ENCODE measurements around the gene MIB2.

Gene MIB2

GRCh38 chr1:1596493-1597274, 18.6 kb upstream of the MIB2 start:
- Histone ChIP-seq H3K4me1 (peaks cover 23 to 50% (median 41%) of the 10 kb centered on the region in 10 experiments), H3K27me3 (peaks cover 34 to 58% (median 49%) of the 10 kb centered on the region in 11 experiments), H3K36me3 (no peaks in the 10 kb centered on the region), H4K20me1 (peaks cover 0 to 24% (median 6%) of the 10 kb centered on the region in 11 experiments; a peak in 12 of 22 replicates), H3K4me3 (no peak overlapping the region), H3K9ac (no peak overlapping the region), H3K4me2 (peak overlapping the region in 10 of 11 experiments; percentile 37 to 94 (median 90); a peak in 16 of 22 replicates), H3K9me3 (replicated peaks in 1 of 11) (no peaks in the 10 kb centered on the region), H3K27ac (no peak overlapping the region)
- no peak for TF ChIP-seq Cebpa-rat (IDR thresholded peaks at IDR 0.05)

GRCh38 chr1:1597275-1597930, 17.9 kb upstream of the MIB2 start:
- H4K20me1 ChIP-seq, result peaks cover 0 to 30% (median 8%) of the 10 kb centered on the region in 11 experiments; a peak in 12 of 22 replicates
- no peaks in the 10 kb centered on the region for H3K9me3 ChIP-seq (replicated peaks in 1 of 11)
- peaks cover 39 to 64% (median 53%) of the 10 kb centered on the region in 11 experiments for H3K27me3 ChIP-seq
- H3K4me1 ChIP-seq, result peaks cover 27 to 53% (median 47%) of the 10 kb centered on the region in 10 experiments
- H3K27ac ChIP-seq, result no peak overlapping the region
- TF ChIP-seq Cebpa-rat (IDR thresholded peaks at IDR 0.05), result no peak
- no peaks in the 10 kb centered on the region for H3K36me3 ChIP-seq
- peak overlapping the region in 1 of 10 experiments; percentile 29; a peak in 1 of 20 replicates for H3K4me3 ChIP-seq
- H3K4me2 ChIP-seq, result peak overlapping the region; percentile 81 to 94 (median 90)
- H3K9ac ChIP-seq, result peak overlapping the region in 5 of 11 experiments; percentile 4 to 22 (median 16); a peak in 4 of 22 replicates

DNA sequence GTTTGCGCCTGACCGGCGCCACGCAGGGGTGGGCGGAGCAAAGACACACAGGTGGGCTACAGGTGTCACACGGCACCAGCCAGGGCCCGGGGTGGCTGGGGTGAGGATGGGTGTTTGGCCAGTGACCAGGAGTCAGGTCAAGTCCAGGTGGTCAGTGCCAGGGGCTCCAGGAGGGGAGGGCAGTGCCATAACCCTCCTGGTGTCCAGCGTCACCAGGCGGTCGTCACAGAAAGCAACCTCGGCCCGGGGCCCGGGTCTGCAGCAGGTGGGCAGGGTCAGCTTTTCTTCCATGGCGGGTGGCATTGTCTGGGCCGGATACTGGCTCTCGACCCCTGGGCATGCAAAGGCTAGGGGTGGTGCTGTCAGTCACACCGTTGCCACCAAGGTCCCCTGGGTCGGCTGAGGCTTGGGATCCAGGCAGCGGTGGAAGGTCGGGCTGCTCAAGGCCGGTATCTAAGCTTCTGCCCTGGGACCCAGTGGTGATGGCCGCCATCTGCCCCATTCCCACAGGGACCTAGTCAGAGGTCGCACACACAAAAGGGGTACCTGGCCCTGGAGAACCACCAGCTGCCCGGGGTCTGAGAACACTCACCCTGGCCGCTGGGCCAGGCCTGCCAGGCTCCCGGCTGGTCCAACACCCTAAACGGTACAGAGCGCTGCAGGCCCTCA, 17.1 kb upstream of the MIB2 start:
- Histone ChIP-seq H3K4me3 (no peak overlapping the region), H4K20me1 (peaks cover 0 to 31% (median 9%) of the 10 kb centered on the region in 11 experiments; a peak in 13 of 22 replicates), H3K27ac (no peak overlapping the region), H3K27me3 (peaks cover 39 to 69% (median 53%) of the 10 kb centered on the region in 11 experiments), H3K4me2 (peak overlapping the region; percentile 81 to 94 (median 90)), H3K4me1 (peaks cover 32 to 61% (median 55%) of the 10 kb centered on the region in 10 experiments), H3K9me3 (replicated peaks in 1 of 11) (no peaks in the 10 kb centered on the region), H3K36me3 (no peaks in the 10 kb centered on the region), H3K9ac (peak overlapping the region in 4 of 11 experiments; percentile 4 to 20 (median 12); a peak in 3 of 22 replicates)
- TF ChIP-seq Cebpa-rat (IDR thresholded peaks at IDR 0.05), result no peak

- TF ChIP-seq Cebpa-rat (IDR thresholded peaks at IDR 0.05), result no peak
These were observed 16.6 kb upstream of the MIB2 start for GRCh38 chr1:1598720-1599029.

DNA sequence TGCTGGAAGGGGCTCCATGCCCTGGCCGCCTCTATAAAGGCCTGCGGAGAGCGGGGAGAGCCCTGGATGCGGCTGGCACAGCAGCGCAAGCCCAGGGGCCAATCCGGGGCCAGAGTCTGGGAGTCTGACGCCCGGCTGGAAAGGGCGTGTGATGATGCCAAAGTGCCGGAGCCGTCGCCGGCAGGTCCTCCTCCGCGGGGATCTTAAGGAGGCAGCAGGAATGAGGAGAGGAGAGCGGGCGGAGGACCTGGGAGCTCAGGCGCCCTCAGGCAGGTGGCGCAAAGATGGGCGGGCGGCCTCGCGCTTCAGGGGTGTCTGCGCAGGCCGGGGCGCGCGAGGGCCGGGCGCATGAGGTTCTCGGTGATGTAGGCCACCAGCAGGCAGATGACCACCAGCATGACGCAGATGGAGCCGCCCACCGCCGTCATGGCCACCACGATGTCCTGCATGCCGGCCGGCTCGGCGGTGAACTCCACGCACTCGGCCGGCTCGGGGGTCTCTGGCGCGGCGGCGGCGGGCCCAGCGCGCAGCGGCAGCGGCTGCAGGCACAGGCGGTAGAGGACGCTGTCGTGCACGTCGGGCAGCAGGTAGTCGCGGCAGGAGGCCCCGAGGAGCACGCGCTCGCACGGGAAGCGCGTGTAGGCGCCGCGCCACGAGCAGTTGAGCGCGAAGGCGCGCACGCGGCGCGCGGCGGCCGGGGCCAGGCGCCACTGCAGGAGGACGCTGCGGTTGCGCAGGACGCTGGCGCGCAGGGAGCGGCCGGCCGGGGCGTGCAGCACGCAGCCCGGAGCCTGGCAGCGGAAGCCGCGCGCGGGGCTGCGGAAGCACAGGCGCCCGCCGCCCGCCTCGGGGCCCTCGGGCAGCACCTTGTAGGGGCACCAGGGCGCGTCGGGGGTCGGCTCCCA, 16.0 kb upstream of the MIB2 start:
- H3K4me3 ChIP-seq, result peak overlapping the region; percentile 55 to 75 (median 61)

More at GRCh38 chr1:1598720-1599029, 16.6 kb upstream of the MIB2 start:
- H3K9me3 ChIP-seq (replicated peaks in 1 of 11), result no peaks in the 10 kb centered on the region
- H4K20me1 ChIP-seq, result peaks cover 0 to 31% (median 9%) of the 10 kb centered on the region in 11 experiments; a peak in 13 of 22 replicates
- H3K4me2 ChIP-seq, result peak overlapping the region; percentile 81 to 94 (median 90); a peak in 20 of 22 replicates
- peaks cover 37 to 66% (median 60%) of the 10 kb centered on the region in 10 experiments for H3K4me1 ChIP-seq
- peaks cover 39 to 72% (median 53%) of the 10 kb centered on the region in 11 experiments for H3K27me3 ChIP-seq
- H3K4me3 ChIP-seq, result no peak overlapping the region
- no peak overlapping the region for H3K27ac ChIP-seq
- no peaks in the 10 kb centered on the region for H3K36me3 ChIP-seq
- no peak overlapping the region for H3K9ac ChIP-seq

DNA sequence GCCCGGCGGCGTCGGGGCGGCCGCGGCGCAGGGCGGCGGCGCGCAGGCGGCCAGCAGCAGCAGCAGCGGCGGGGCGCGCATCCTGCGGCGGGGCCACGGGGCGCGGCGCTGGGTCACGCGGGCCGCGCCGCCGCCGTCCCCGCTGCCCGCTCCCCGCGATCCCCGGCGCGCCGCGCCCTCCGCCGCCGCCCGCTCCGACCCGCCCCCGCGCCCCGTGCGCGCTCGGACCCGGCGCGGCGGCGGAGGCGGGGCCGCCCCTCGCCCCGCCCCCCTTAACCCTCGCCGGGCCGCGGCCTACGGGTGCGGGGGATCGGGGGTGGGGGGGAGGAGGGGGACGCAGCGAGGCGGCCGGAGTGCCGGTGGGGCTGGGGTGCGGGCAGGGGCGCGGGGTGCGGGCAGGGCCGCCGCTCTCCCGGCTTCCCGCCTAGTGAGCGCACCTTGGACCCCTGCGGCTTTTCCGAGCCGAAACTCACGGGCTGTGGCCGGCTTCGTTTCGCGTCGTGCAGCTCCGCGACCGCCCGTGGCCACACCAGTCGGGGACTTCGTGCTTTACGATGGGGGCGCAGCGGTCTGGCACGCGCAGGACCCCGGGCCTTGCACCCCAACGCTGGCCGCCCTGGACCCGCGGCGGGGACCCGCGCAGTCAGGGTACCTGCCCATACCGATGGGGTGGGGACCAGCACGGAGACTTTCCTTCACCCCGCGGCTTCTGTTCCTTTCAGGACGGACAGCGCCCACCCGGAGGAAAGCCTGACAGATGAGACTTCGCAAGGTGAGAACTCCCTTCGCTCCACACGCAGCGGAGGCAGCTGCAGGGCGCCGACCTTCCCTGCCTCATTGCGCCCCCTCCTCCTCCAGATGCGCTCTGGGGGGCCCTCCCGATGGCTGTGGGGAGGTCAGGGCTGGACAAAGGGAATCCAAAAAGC, 15.1 kb upstream of the MIB2 start, which contains the start of gene FNDC10:
Gene FNDC10, minus strand, starts transcription at position 201 of the 926 bp plus-strand sequence. Its CDS starts 120 bp downstream, at position 81.
- H4K20me1 ChIP-seq, result peaks cover 0 to 31% (median 9%) of the 10 kb centered on the region in 11 experiments; a peak in 12 of 22 replicates
- peaks cover 41 to 79% (median 73%) of the 10 kb centered on the region in 10 experiments for H3K4me1 ChIP-seq
- no peaks in the 10 kb centered on the region for H3K9me3 ChIP-seq (replicated peaks in 1 of 11)
- H3K9ac ChIP-seq, result peak within 1 kb of the TSS in 10 of 11 experiments; percentile 32 to 62 (median 52); a peak in 18 of 22 replicates
- TF ChIP-seq Cebpa-rat (IDR thresholded peaks at IDR 0.05), result no peak
- no peak within 1 kb of the TSS for H3K27ac ChIP-seq
- H3K36me3 ChIP-seq, result no peaks in the 10 kb centered on the region
- peak within 1 kb of the TSS; percentile 82 to 94 (median 90) for H3K4me2 ChIP-seq
- peak within 1 kb of the TSS; percentile 55 to 75 (median 61) for H3K4me3 ChIP-seq
- peaks cover 39 to 72% (median 53%) of the 10 kb centered on the region in 11 experiments for H3K27me3 ChIP-seq

More for the DNA sequence above, 16.0 kb upstream of the MIB2 start:
- Histone ChIP-seq H3K27me3 (peaks cover 39 to 72% (median 53%) of the 10 kb centered on the region in 11 experiments), H3K36me3 (no peaks in the 10 kb centered on the region), H3K4me2 (peak overlapping the region; percentile 75 to 94 (median 90)), H3K9ac (peak overlapping the region in 10 of 11 experiments; percentile 32 to 62 (median 52); a peak in 18 of 22 replicates), H4K20me1 (peaks cover 0 to 31% (median 9%) of the 10 kb centered on the region in 11 experiments; a peak in 12 of 22 replicates), H3K27ac (no peak overlapping the region), H3K9me3 (replicated peaks in 1 of 11) (no peaks in the 10 kb centered on the region), H3K4me1 (peaks cover 41 to 72% (median 66%) of the 10 kb centered on the region in 10 experiments)
- no peak for TF ChIP-seq Cebpa-rat (IDR thresholded peaks at IDR 0.05)
